NOMO-1 treated with DMSO at 0.1 percent for 48 hours (cell line): ENCODE data around the gene LGR6.

Source experiments
- DNase-seq: peaks from one replicate; lab custom pipeline; 2025; ENCODE audit not compliant: unreplicated experiment; lab: John Stamatoyannopoulos, UW

The LGR6 gene

DNA sequence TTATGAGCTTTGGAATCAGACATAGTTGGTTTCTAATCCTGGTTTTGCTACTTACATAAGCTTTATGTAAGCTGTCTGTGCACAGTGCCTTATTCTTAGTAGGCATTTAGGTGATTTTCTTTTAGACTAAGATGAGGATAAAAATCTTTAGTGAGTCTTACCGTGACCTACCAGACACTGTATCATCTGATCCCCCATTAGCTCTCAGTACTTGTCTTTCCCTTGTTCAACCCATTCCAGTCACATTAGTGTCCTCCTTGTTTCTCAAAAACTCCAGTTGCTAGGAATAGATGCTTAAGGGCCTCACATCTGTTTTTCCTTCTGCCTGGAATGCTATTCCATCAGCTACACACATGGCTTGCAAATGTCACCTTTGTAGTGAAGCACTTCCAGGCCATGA is 173.7 kb downstream of the LGR6 start:
- no peak for DNase-seq
